Mesothelial cell of epicardium (in vitro differentiated cells): ENCODE measurements around the gene CABP1. TPM values are rescaled to one million over a fixed set of nuclear protein-coding genes. Genes with fewer than 3 reads are reported as not detected.

Source experiments
- DNase-seq, 2 experiments: peaks; one replicate each; pipeline ENCODE4 v3.0.0; 2021; ENCODE audit warnings: low spot score in 2 of 2; ENCODE audit not compliant: unreplicated experiment in 2 of 2
- H3K27ac Mint-ChIP-seq: 2 replicates; pipeline ENCODE4 v1.8.0; 2021; ENCODE audit warnings: mixed read lengths
- H3K27me3 Mint-ChIP-seq: 2 replicates; pipeline ENCODE4 v1.8.0; 2021; ENCODE audit warnings: low read depth, mixed read lengths
- H3K36me3 Mint-ChIP-seq: 2 replicates; pipeline ENCODE4 v1.8.0; 2021; ENCODE audit warnings: mixed read lengths
- H3K4me1 Mint-ChIP-seq: 2 replicates; pipeline ENCODE4 v1.8.0; 2021; ENCODE audit warnings: mixed read lengths
- H3K4me3 Mint-ChIP-seq: 2 replicates; pipeline ENCODE4 v1.8.0; 2021; ENCODE audit warnings: mild to moderate bottlenecking, moderate library complexity, mixed read lengths
- H3K9me3 Mint-ChIP-seq: 2 replicates; pipeline ENCODE4 v1.8.0; 2021; ENCODE audit warnings: mixed read lengths
- total RNA-seq: library from RNA; stranded (reverse); gene quantifications from 3 replicates; pipeline ENCODE4 v1.2.1, GENCODE V29; 2021
- TF ChIP-seq, protein P1 (sequence below): fragments of 200-600 bp; sonication (generic); IDR thresholded peaks from one replicate; pipeline ENCODE4 v1.5.0; 2021; ENCODE audit warnings: antibody characterized with exemption; ENCODE audit not compliant: unreplicated experiment

CABP1 gene
- total RNA-seq, 1 donor from 2014 or later = 1.1 TPM

DNA sequence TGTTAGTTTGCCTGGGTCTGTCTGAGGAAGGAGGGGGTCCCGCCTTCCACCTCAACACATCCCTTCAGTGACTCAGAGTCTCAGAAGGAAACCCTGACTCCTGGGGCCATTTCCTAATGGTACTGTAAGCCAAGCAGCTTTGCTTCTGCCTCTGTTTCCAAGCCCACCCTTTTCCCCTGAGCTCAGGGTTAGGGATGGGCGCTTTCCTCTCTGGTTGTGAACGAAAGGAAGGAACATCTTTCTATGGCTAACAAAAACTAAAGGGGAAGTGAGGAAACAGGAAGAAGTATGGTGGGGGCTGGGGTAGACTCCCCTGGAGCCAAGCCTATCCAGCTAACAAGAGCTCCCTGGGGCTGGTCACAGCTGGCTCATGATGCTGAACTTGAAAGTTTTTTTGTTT, 58.2 kb downstream of the CABP1 start:
- no peak for DNase-seq
- Mint-ChIP-seq H3K4me3 (no peak overlapping the region), H3K27me3 (no peaks in the 10 kb centered on the region), H3K4me1 (peaks cover 3% of the 10 kb centered on the region), H3K36me3 (peaks cover 52% of the 10 kb centered on the region), H3K27ac (no peak overlapping the region), H3K9me3 (no peaks in the 10 kb centered on the region)
- TF ChIP-seq, protein P1, sequence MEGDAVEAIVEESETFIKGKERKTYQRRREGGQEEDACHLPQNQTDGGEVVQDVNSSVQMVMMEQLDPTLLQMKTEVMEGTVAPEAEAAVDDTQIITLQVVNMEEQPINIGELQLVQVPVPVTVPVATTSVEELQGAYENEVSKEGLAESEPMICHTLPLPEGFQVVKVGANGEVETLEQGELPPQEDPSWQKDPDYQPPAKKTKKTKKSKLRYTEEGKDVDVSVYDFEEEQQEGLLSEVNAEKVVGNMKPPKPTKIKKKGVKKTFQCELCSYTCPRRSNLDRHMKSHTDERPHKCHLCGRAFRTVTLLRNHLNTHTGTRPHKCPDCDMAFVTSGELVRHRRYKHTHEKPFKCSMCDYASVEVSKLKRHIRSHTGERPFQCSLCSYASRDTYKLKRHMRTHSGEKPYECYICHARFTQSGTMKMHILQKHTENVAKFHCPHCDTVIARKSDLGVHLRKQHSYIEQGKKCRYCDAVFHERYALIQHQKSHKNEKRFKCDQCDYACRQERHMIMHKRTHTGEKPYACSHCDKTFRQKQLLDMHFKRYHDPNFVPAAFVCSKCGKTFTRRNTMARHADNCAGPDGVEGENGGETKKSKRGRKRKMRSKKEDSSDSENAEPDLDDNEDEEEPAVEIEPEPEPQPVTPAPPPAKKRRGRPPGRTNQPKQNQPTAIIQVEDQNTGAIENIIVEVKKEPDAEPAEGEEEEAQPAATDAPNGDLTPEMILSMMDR = no peak

DNA sequence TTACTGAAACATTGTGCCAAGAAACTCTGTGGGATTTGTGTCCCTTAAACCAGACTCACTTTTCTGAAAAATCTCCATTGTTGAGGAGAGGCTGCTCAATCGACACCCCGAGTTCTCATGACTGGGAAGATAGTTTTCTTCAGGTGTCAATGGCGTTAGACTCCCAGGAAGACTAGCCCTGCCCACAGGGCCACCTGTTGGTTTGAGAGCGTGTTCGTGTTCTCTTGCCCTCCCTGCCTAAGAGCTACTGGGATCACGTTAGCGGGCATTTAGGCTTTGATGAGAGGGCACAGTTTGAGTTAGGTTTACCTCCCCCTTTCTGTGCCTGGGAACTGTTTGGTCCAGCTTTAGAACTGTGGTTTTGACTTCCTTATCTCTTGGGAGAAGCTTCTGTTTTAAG, 59.1 kb downstream of the CABP1 start:
- Mint-ChIP-seq H3K27ac (no peak overlapping the region), H3K4me3 (no peak overlapping the region), H3K9me3 (no peaks in the 10 kb centered on the region), H3K4me1 (no peaks in the 10 kb centered on the region), H3K27me3 (no peaks in the 10 kb centered on the region), H3K36me3 (peaks cover 46% of the 10 kb centered on the region)
- no peak for DNase-seq
- TF ChIP-seq, protein P1 = no peak

DNA sequence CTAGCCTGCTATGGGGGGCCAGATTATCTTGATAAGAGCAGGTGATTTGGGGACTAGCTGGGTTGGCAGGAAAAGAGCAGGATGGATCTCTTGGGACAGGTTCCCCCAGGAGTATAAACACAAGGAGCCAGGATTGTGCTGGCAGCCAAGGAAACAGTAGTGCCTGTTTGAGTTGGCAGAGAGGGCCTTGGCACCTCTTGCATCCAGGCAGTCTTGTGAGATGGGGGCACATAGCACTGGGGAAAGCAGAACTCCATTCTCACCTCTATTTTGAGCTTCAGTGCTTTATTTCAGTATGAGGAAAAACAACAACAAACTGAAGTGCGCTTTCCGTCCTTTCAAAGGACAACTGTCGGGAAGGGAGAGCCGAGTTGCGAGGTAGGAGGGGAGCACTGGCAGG, 60.5 kb downstream of the CABP1 start:
- peaks cover 34% of the 10 kb centered on the region for H3K36me3 Mint-ChIP-seq
- TF ChIP-seq, protein P1 = no peak
- H3K9me3 Mint-ChIP-seq = no peaks in the 10 kb centered on the region
- no peak overlapping the region for H3K4me3 Mint-ChIP-seq
- H3K4me1 Mint-ChIP-seq = no peaks in the 10 kb centered on the region
- DNase-seq = no peak
- peak overlapping the region; percentile 26 for H3K27ac Mint-ChIP-seq
- H3K27me3 Mint-ChIP-seq = no peaks in the 10 kb centered on the region

DNA sequence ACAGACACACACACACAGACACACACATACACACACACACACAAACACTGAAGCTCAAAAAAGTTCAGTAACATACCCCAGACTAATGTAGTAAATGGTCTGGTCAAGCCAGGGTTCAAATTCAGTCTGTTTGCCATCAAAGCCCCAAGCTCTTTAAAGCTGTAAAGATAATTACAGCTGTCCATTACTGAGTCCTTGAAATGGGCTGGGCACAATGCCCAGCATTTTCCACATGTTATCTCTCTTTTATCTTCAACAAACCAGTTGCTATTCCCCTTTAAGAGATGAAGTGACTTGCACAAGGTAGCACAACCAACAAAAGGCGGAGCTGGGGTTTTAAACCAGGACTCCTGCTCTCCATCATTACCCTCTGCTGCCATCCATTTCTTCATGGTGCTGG, 62.2 kb downstream of the CABP1 start:
- Mint-ChIP-seq H3K27me3 (no peaks in the 10 kb centered on the region), H3K36me3 (peaks cover 23% of the 10 kb centered on the region), H3K9me3 (no peaks in the 10 kb centered on the region), H3K4me1 (no peaks in the 10 kb centered on the region), H3K27ac (no peak overlapping the region), H3K4me3 (no peak overlapping the region)
- TF ChIP-seq, protein P1 = no peak
- DNase-seq = no peak

DNA sequence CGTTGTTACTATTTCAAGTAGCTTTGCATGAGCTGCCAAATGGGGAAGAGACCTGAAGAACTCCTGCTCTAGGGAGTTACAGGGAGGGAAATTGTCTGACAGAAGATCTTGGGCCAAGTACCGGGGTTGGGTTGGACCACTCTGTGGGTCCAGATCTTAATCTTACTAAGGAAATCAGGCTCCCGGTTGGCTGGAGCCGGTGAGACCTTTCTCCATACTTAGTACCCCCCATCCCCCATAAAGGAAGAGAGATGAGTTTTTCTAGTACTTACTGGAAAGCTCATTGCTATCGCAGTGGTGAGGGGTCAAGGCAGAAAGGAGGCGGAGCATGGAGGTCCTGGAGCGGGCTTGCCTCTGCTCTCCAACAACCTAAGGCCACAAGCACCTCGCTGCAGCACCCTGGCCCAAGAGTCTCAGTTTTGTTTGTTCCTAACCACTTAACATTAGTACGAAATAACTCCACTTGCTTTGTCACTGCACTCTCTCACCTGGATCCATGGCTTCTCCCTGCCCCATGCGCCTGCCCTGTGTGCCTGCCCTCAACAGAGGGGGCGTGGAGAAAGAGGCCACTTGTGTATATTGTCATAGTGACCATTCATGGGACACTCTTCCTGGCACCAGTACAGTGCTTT, 63.0 kb downstream of the CABP1 start:
- TF ChIP-seq, protein P1 = no peak
- H3K27ac Mint-ChIP-seq = no peak overlapping the region
- no peaks in the 10 kb centered on the region for H3K9me3 Mint-ChIP-seq
- no peak overlapping the region for H3K4me3 Mint-ChIP-seq
- no peaks in the 10 kb centered on the region for H3K27me3 Mint-ChIP-seq
- no peaks in the 10 kb centered on the region for H3K4me1 Mint-ChIP-seq
- DNase-seq = no peak
- peaks cover 22% of the 10 kb centered on the region for H3K36me3 Mint-ChIP-seq

DNA sequence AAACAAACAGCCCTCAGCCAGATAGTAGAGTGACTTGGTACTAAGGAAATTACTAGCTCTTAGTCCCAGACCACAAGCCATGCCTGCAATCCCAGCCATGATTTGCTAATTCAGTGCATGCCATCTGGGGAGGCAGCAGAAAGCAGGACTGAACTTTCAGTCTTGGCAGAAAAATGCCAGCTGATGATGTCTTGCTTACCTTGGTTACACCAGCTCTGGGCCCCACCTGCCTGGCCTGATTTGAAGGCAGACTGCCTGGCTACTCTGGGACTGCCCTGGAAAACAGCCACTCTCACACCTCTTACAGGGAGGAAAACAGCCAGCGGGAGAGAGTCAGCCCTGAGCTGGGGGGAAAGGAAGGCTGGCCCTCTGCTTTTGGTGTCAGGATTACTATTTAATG, 65.2 kb downstream of the CABP1 start:
- Mint-ChIP-seq H3K9me3 (no peaks in the 10 kb centered on the region), H3K27me3 (no peaks in the 10 kb centered on the region), H3K4me3 (no peak overlapping the region), H3K4me1 (peaks cover 6% of the 10 kb centered on the region), H3K36me3 (peaks cover 10% of the 10 kb centered on the region), H3K27ac (no peak overlapping the region)
- no peak for DNase-seq
- TF ChIP-seq, protein P1 = no peak
